HepG2 (cell line): Measurements from ENCODE around the gene CRYBA2. TPM values are rescaled to one million over a fixed set of nuclear protein-coding genes. Genes with fewer than 3 reads are reported as not detected.

Source experiments
- ATAC-seq: fragments of 200-7000 bp; cut with Tn5 transposase; 3 replicates; pipeline ENCODE4 v1.9.1; 2020; ENCODE audit warnings: mild to moderate bottlenecking, moderate library complexity
- BruUV-seq: library from RNA; stranded (reverse); fragments of 400-500 nt; replicated peaks from 2 replicates; lab custom pipeline; 2021; lab: Mats Ljungman, UMichigan
- CTCF ChIA-PET: fragments of 300-600 bp; formaldehyde crosslinking; extraction: SDS; loops from one replicate; lab custom pipeline; 2021; ENCODE audit warnings: low total read pairs, inconsistent platforms, low intra/inter-chr PET ratio; lab: Yijun Ruan, JAX
- POLR2A ChIA-PET: fragments of 350-600 bp; sonication (Branson Sonifier 250); formaldehyde crosslinking; loops from one replicate; lab custom pipeline; 2020; ENCODE audit warnings: antibody characterized with exemption, inconsistent platforms; lab: Yijun Ruan, JAX
- DNase-seq: peaks from one replicate; pipeline ENCODE4 v3.0.0-alpha.2; 2015; ENCODE audit warnings: low spot score
- FAIRE-seq: peaks from 3 replicates; lab custom pipeline; 2011; peaks lifted over from hg19 to GRCh38; lab: Jason Lieb, UNC
- H2AFZ ChIP-seq: one replicate; pipeline ENCODE4 v1.6.1; 2011; ENCODE audit warnings: low read length, inconsistent platforms
- H3K27ac ChIP-seq: fragments of 300-600 bp; 3 replicates; pipeline ENCODE4 v1.8.0; 2011; ENCODE audit warnings: mixed run types, mild to moderate bottlenecking, mixed read lengths, low read length, inconsistent platforms; ENCODE audit not compliant: insufficient read depth; ENCODE audit errors: extremely low read length
- H3K27me3 ChIP-seq, 2 experiments: fragments of 200-600 bp in 1 of 2; 2 replicates in 1 of 2; 3 replicates in 1 of 2; pipeline versions ENCODE4 v1.6.0 to v1.8.0; 2011; ENCODE audit warnings: low read length in 2 of 2, mild to moderate bottlenecking in 2 of 2, moderate library complexity in 2 of 2, inconsistent platforms in 1 of 2; ENCODE audit not compliant: insufficient read depth in 2 of 2, control insufficient read depth in 1 of 2
- H3K36me3 ChIP-seq, 2 experiments: fragments of 200-600 bp in 1 of 2; replicated peaks in 1 of 2; 2 replicates in 1 of 2; 3 replicates in 1 of 2; pipeline versions ENCODE4 v1.5.1 to v1.8.0; 2011; ENCODE audit warnings: low read length in 2 of 2, inconsistent platforms in 1 of 2; ENCODE audit not compliant: insufficient read depth in 2 of 2, control insufficient read depth in 1 of 2
- H3K4me1 ChIP-seq: 2 replicates; pipeline ENCODE4 v1.5.1; 2012; ENCODE audit warnings: low read length, inconsistent platforms; ENCODE audit not compliant: insufficient read depth
- H3K4me2 ChIP-seq: 2 replicates; pipeline ENCODE4 v1.6.0; 2011; ENCODE audit warnings: low read depth, low read length, inconsistent platforms
- H3K4me3 ChIP-seq, 3 experiments: fragments of 200-600 bp in 1 of 3; sonication (generic), shearing (Covaris generic) in 1 of 3; replicated peaks in 1 of 3; 2 replicates each; pipeline ENCODE4 v1.5.1; 2011 to 2016; ENCODE audit warnings: low read length in 3 of 3, inconsistent platforms in 2 of 3, low read depth in 2 of 3, mild to moderate bottlenecking in 2 of 3, control low read depth in 1 of 3, mixed read lengths in 1 of 3; ENCODE audit not compliant: insufficient read depth in 1 of 3
- H3K79me2 ChIP-seq: one replicate; pipeline ENCODE4 v1.6.1; 2011; ENCODE audit warnings: low read length, inconsistent platforms; ENCODE audit not compliant: insufficient read depth
- H3K9ac ChIP-seq: 2 replicates; pipeline ENCODE4 v1.6.0; 2011; ENCODE audit warnings: mild to moderate bottlenecking, low read depth, low read length, inconsistent platforms; ENCODE audit not compliant: insufficient read depth
- H3K9me3 ChIP-seq: 2 replicates; pipeline ENCODE4 v1.5.1; 2012; ENCODE audit warnings: mild to moderate bottlenecking, low read length
- H4K20me1 ChIP-seq: 2 replicates; pipeline ENCODE4 v1.6.0; 2011; ENCODE audit warnings: inconsistent platforms, mild to moderate bottlenecking, low read length, moderate library complexity; ENCODE audit not compliant: insufficient read depth
- KDM3A ChIP-seq: IDR thresholded peaks from 2 replicates; pipeline ENCODE4 v1.6.1; 2018; ENCODE audit warnings: low read depth, missing compliant biosample characterization
- MAFF ChIP-seq: IDR thresholded peaks from 2 replicates; pipeline ENCODE4 v1.6.1; 2011; ENCODE audit warnings: low read depth, low read length, improper control_type of control experiment
- MAFK ChIP-seq, 2 experiments: IDR thresholded peaks in 1 of 2; conservative IDR thresholded peaks in 1 of 2; 2 replicates each; pipeline ENCODE4 v1.6.1; 2011; ENCODE audit warnings: improper control_type of control experiment in 2 of 2, low read length in 2 of 2
- NFE2 ChIP-seq: sonication (generic); formaldehyde crosslinking; IDR thresholded peaks from 2 replicates; pipeline ENCODE4 v1.4.0; 2020; ENCODE audit warnings: missing genetic modification reagents
- RAD51 ChIP-seq: fragments of 450-650 bp; IDR thresholded peaks from 2 replicates; pipeline ENCODE4 v1.6.1; 2016; ENCODE audit warnings: borderline replicate concordance
- RFX1 ChIP-seq: fragments of 450-650 bp; IDR thresholded peaks from 2 replicates; pipeline ENCODE4 v1.6.1; 2017
- SMAD9 ChIP-seq: sonication (generic); formaldehyde crosslinking; IDR thresholded peaks from 2 replicates; pipeline ENCODE4 v1.5.1; 2020; ENCODE audit warnings: mild to moderate bottlenecking, missing genetic modification reagents
- STAG1 ChIP-seq: sonication (generic); formaldehyde crosslinking; IDR thresholded peaks from 2 replicates; pipeline ENCODE4 v1.4.0; 2020; ENCODE audit warnings: missing genetic modification reagents
- TMF1 ChIP-seq: sonication (generic); formaldehyde crosslinking; IDR thresholded peaks from 2 replicates; pipeline ENCODE4 v1.8.1; 2022; ENCODE audit warnings: low read depth, missing genetic modification reagents
- U2AF1 ChIP-seq: fragments of 200-400 bp; formaldehyde crosslinking; optimal IDR thresholded peaks from 2 replicates; pipeline ENCODE3; 2017; ENCODE audit warnings: mild to moderate bottlenecking, low read depth, low read length
- ZNF557 ChIP-seq: sonication (generic); formaldehyde crosslinking; IDR thresholded peaks from 2 replicates; pipeline ENCODE4 v1.4.0; 2020; ENCODE audit warnings: missing genetic modification reagents
- WGBS: methylation state at CpG from one replicate; pipeline ENCODE4 v1.1.6; 2017; ENCODE audit warnings: low lambda C conversion rate; 5-methylcytosine and 5-hydroxymethylcytosine counted together
- in situ Hi-C: cut with HindIII; loops from 2 replicates; pipeline ENCODE4 v1.10.0; 2017; ENCODE audit warnings: low pct_unique_long_range_greater_than_20kb; ENCODE audit not compliant: extremely low pct_ligation_motif_present
- intact Hi-C: fragments of 100-400 bp; cut with micrococcal nuclease; formaldehyde crosslinking; loops from one replicate; pipeline ENCODE4 v1.10.0; 2022; ENCODE audit not compliant: unreplicated experiment
- polyA plus RNA-seq, 8 experiments: library from polyadenylated mRNA; depleted of rRNA in 3 of 8; stranded (reverse) in 7 of 8; unstranded in 1 of 8; fragments of >200 nt; fragmentation: Illumina TruSeq in 4 of 8; extraction: Trizol in 4 of 8; gene quantifications; 2 replicates each; pipeline versions ENCODE4 v1.2.1 to v1.2.3, GENCODE V29; 2011 to 2016; ENCODE audit warnings: low read depth in 4 of 8, missing spikeins in 1 of 8, mixed read lengths in 1 of 8; ENCODE audit not compliant: insufficient read depth in 1 of 8
- total RNA-seq, 5 experiments: library from RNA; depleted of rRNA; stranded (reverse); fragments of >200 nt; fragmentation: Illumina TruSeq; extraction: Trizol; gene quantifications; 2 replicates each; pipeline ENCODE4 v1.2.3, GENCODE V29; 2016; ENCODE audit warnings: low read depth in 1 of 5
- TF ChIP-seq, protein P1 (sequence below): sonication (generic); formaldehyde crosslinking; IDR thresholded peaks from 2 replicates; pipeline ENCODE4 v1.4.0; 2020; ENCODE audit warnings: missing genetic modification reagents, borderline replicate concordance
- TF ChIP-seq, protein P2 (sequence below): IDR thresholded peaks from 2 replicates; pipeline ENCODE4 v1.6.1; 2016; ENCODE audit warnings: missing genetic modification reagents, missing compliant biosample characterization
- TF ChIP-seq, protein P3 (sequence below): sonication (generic); formaldehyde crosslinking; IDR thresholded peaks from 2 replicates; pipeline ENCODE4 v1.4.0; 2020; ENCODE audit warnings: missing genetic modification reagents
- TF ChIP-seq, protein P4 (sequence below): sonication (generic); formaldehyde crosslinking; IDR thresholded peaks from 2 replicates; pipeline ENCODE4 v1.4.0; 2020; ENCODE audit warnings: missing genetic modification reagents

CRYBA2 gene
- total and polyA plus RNA-seq, 2 of the 13 experiments (the other 11 are each of a cell fraction or from before 2014, with no cell fraction given): not detected

DNA sequence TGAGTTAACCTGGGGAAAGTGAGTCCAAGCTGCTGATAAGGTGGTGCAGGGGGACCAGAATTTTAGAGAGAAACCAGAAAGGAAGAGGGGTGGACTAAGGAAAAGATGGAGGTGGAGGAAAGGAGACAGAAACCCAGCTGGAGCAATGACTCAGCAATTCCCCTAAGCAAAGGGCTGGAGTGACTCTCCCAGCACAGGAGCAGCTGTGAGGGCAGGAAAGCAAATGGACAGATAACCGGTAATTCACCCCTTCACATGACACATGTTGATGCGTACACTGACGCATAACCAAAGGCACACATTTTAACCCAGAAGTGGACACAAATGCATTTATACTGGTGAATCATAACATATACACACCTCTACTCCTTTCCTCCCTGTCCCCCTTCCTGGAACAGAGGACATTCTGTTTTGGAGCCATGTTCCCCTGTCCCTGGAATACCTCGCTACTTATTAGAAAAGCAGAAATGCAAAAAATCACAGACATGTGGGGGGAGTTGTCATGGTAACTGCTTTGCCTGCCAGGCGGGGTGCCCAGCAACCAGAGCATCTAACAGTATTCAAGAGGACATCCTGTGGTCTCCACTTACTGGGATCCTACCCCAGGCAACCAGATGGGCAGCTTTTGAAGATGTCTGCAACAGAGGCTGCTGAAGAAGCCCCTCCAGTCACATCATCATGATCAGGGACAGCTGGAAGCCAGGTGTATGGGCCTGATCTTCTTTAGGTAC is 29.0 kb downstream of the CRYBA2 start:
- peaks cover 29% of the 10 kb centered on the region for H3K4me1 ChIP-seq
- no peak overlapping the region for H3K4me2 ChIP-seq
- no peak for DNase-seq
- ATAC-seq: no peak
- H3K4me3 ChIP-seq: no peak overlapping the region
- CTCF ChIA-PET: no interaction called here
- POLR2A ChIA-PET: no interaction called here
- H2AFZ ChIP-seq: no peak overlapping the region
- H3K9me3 ChIP-seq: no peaks in the 10 kb centered on the region
- no peak overlapping the region for H3K27ac ChIP-seq
- no peaks in the 10 kb centered on the region for H3K36me3 ChIP-seq
- WGBS: 37% methylated on average over 5 of the region's 5 CpGs
- in situ Hi-C loops (no loop called here), intact Hi-C loops (no loop called here)
- no peak overlapping the region for H3K9ac ChIP-seq
- H3K27me3 ChIP-seq: peaks cover 8 to 62% of the 10 kb centered on the region in 2 experiments
- peaks cover 17% of the 10 kb centered on the region; the same call in 1 of the 2 replicates for H4K20me1 ChIP-seq
- H3K79me2 ChIP-seq: no peaks in the 10 kb centered on the region
- no peak for FAIRE-seq
- BruUV-seq: no TSS peak
- TF ChIP-seq ZNF557 (CRISPR knock-in tag): no peak
- no peak for TF ChIP-seq STAG1
- TF ChIP-seq, protein P1, sequence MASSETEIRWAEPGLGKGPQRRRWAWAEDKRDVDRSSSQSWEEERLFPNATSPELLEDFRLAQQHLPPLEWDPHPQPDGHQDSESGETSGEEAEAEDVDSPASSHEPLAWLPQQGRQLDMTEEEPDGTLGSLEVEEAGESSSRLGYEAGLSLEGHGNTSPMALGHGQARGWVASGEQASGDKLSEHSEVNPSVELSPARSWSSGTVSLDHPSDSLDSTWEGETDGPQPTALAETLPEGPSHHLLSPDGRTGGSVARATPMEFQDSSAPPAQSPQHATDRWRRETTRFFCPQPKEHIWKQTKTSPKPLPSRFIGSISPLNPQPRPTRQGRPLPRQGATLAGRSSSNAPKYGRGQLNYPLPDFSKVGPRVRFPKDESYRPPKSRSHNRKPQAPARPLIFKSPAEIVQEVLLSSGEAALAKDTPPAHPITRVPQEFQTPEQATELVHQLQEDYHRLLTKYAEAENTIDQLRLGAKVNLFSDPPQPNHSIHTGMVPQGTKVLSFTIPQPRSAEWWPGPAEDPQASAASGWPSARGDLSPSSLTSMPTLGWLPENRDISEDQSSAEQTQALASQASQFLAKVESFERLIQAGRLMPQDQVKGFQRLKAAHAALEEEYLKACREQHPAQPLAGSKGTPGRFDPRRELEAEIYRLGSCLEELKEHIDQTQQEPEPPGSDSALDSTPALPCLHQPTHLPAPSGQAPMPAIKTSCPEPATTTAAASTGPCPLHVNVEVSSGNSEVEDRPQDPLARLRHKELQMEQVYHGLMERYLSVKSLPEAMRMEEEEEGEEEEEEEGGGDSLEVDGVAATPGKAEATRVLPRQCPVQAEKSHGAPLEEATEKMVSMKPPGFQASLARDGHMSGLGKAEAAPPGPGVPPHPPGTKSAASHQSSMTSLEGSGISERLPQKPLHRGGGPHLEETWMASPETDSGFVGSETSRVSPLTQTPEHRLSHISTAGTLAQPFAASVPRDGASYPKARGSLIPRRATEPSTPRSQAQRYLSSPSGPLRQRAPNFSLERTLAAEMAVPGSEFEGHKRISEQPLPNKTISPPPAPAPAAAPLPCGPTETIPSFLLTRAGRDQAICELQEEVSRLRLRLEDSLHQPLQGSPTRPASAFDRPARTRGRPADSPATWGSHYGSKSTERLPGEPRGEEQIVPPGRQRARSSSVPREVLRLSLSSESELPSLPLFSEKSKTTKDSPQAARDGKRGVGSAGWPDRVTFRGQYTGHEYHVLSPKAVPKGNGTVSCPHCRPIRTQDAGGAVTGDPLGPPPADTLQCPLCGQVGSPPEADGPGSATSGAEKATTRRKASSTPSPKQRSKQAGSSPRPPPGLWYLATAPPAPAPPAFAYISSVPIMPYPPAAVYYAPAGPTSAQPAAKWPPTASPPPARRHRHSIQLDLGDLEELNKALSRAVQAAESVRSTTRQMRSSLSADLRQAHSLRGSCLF (CRISPR knock-in tag): no peak
- TF ChIP-seq MAFK (conservative IDR thresholded peaks at IDR 0.05 in 1 of 2, IDR thresholded peaks at IDR 0.05 in 1 of 2; ENCODE audit: low read length in 2 of 2): peak; percentile 68 to 81
- TF ChIP-seq U2AF1: no peak
- no peak for TF ChIP-seq TMF1 (CRISPR knock-in tag)
- TF ChIP-seq RAD51: no peak
- TF ChIP-seq KDM3A (CRISPR knock-in tag): no peak
- TF ChIP-seq RFX1: peak; percentile 37; the same call in 1 of the 2 replicates
- no peak for TF ChIP-seq SMAD9 (CRISPR knock-in tag)
- TF ChIP-seq, protein P2, sequence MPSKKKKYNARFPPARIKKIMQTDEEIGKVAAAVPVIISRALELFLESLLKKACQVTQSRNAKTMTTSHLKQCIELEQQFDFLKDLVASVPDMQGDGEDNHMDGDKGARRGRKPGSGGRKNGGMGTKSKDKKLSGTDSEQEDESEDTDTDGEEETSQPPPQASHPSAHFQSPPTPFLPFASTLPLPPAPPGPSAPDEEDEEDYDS (CRISPR knock-in tag): no peak
- TF ChIP-seq, protein P3, sequence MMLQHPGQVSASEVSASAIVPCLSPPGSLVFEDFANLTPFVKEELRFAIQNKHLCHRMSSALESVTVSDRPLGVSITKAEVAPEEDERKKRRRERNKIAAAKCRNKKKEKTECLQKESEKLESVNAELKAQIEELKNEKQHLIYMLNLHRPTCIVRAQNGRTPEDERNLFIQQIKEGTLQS (CRISPR knock-in tag): no peak
- TF ChIP-seq NFE2 (CRISPR knock-in tag): peak; percentile 82; the same call in 1 of the 2 replicates
- TF ChIP-seq MAFF: peak; percentile 43
- TF ChIP-seq, protein P4, sequence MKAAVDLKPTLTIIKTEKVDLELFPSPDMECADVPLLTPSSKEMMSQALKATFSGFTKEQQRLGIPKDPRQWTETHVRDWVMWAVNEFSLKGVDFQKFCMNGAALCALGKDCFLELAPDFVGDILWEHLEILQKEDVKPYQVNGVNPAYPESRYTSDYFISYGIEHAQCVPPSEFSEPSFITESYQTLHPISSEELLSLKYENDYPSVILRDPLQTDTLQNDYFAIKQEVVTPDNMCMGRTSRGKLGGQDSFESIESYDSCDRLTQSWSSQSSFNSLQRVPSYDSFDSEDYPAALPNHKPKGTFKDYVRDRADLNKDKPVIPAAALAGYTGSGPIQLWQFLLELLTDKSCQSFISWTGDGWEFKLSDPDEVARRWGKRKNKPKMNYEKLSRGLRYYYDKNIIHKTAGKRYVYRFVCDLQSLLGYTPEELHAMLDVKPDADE (CRISPR knock-in tag): no peak
